ENCODE results near the gene CELF3.
"Not testable (repeated sequence)": the region's sequence is repeated elsewhere in the genome, so short reads cannot be mapped to it uniquely, and the experiment has no call there.

CELF3 gene

GRCh38 chr1:151716771-151717631, at the start of gene CELF3:
Gene CELF3 (minus strand): TSS chr1:151716803. CDS start chr1:151716020, 783 bp downstream.
- DNase-seq, result peak; percentile 93 to 100 (median 99)

DNA sequence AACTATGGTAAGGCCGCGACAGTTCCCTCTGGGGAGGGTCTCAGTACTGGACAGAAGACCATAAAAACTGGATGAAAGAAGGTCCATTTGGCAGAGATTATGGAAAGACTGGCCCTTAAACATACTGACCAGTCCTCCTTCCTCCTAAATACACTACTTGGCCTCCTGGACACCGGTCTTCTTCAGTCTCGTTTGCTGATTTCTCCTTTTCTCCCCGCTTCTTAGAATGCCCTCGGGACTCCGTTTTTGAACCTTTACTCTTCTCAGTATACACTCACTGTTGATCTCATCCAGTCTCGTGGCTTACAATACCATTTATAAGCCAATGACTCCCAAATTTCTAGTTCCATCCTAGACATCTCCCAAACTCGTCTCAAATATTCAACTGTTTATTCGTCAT, 47.4 kb upstream of the CELF3 start:
- DNase-seq, result no peak

GRCh38 chr1:151762941-151763921, 46.6 kb upstream of the CELF3 start, which contains the start of gene MRPL9:
Gene MRPL9 (minus strand): TSS chr1:151763496. CDS start chr1:151763479, 17 bp downstream.
- DNase-seq, result peak; percentile 83 to 91 (median 88)

- no peak for DNase-seq
Observed at GRCh38 chr1:151760597-151761385, 44.2 kb upstream of the CELF3 start.

- no peak for DNase-seq
Observed at GRCh38 chr1:151759241-151759640, 42.6 kb upstream of the CELF3 start.

- DNase-seq, result no peak
Observed at GRCh38 chr1:151756291-151756690, 39.7 kb upstream of the CELF3 start.

DNA sequence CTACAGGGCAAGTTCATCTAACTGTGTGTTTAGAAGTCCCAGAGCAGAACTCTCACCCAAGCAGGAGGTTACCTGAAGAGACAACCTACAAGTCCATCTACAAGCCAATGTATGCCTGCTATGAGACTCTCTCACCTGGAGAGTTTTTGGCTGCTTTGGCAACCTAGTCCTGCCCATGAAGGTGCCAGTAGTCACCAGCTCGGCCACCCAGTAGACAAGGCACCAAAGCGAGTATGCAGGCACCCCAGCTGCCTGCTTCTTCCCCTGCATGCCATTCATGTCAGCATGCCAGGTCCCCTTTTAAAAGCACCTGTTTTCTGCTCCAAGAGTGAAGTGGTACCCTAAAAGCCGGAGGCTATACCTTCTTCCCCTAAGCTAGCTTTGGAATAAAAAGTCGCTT, 24.9 kb upstream of the CELF3 start:
- DNase-seq, result no peak

DNA sequence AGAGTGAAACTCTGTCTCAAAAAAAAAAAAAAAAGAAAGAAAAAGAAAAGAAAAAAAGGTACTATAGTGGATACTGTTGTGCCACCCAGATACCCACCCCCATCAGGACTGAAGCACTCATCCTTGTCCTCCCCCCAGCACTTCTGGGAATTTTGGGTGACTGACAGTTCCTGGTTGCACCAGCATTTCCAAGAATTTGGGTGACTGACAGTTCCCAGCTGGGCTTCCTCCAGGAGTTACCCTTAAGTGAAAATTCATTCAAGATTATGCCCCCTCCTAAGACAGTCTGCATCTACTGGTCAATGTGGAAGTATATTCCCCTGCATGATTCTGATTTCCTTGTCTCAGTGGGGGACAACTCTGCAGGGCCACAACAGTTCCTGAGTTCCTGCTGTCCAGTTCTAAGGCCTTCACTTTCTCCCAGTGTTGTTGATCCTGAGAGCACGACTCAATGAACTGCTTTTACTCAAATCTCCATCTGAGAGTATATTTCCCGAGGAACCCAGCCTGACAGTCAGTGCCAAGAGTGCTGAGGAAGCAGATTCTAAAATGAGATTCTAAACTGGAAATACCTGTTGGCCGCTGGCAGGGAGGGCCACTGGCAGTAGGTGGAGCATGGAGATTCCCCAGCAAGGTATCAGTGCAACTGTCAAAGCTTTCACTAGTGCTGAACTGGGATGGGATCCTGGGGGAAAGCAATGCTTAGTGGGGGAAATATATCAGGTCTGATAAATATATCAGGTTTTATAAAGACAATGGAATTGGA, 23.2 kb upstream of the CELF3 start:
- peak in 1 of 3 experiments; percentile 21 for DNase-seq

DNA sequence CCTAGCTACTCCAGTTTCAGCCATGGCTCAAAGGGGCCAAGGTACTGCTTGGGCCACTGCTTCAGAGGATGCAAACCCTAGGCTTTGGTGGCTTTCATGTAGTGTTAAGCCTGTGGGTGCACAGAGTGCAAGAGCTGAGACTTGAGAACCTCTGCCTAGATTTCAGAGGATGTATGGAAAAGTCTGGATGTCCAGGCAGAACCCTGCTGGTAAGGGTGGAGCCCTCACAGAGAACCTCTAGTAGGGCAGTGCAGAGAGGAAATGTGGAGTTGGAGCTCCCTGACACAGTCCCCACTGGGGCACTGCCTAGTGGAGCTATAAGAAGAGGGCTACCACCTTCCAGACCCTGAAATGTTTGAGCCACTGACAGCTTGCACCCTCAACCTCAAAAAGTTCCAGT, 20.9 kb upstream of the CELF3 start:
- DNase-seq, result no peak

DNA sequence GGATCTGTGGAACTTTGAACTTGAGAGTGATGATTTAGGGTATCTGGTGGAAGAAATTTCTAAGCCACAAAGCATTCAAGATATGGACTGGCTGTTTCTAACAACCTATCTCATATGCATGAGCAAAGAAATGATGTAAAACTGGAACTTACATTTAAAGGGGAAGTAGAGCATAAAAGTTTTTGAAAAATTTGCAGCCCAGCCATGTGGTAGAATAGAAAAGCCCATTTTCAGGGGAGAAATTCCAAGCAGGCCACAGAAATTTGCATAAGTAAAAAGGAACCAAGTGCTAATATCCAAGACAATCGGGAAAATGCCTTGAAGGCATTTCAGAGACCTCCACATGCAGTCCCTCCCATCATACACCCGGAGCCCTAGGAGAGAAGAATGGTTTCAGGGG, 20.4 kb upstream of the CELF3 start:
- DNase-seq, result no peak

DNA sequence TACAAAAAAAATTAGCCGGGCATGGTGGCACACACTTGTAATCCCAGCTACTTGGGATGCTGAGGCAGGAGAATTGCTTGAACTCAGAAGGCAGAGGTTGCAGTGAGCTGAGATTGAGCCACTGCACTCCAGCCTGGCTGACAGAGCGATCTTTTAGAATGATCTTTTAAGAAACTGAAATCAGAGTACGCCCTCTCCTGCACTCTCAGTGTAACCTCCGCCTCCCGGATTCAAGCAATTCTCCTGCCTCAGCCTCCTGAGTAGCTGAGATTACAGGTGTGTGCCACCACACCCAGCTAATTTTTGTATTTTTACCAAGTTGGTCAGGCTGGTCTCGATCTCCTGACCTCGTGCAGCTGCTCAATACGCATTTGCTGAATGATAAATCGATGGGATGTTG, 17.4 kb upstream of the CELF3 start:
- not testable (repeated sequence) for DNase-seq

- no peak for DNase-seq
Observed at GRCh38 chr1:151733126-151733525, 16.5 kb upstream of the CELF3 start.

- DNase-seq, result peak in 1 of 3 experiments; percentile 19
Observed at GRCh38 chr1:151729966-151730291, 13.3 kb upstream of the CELF3 start.

DNA sequence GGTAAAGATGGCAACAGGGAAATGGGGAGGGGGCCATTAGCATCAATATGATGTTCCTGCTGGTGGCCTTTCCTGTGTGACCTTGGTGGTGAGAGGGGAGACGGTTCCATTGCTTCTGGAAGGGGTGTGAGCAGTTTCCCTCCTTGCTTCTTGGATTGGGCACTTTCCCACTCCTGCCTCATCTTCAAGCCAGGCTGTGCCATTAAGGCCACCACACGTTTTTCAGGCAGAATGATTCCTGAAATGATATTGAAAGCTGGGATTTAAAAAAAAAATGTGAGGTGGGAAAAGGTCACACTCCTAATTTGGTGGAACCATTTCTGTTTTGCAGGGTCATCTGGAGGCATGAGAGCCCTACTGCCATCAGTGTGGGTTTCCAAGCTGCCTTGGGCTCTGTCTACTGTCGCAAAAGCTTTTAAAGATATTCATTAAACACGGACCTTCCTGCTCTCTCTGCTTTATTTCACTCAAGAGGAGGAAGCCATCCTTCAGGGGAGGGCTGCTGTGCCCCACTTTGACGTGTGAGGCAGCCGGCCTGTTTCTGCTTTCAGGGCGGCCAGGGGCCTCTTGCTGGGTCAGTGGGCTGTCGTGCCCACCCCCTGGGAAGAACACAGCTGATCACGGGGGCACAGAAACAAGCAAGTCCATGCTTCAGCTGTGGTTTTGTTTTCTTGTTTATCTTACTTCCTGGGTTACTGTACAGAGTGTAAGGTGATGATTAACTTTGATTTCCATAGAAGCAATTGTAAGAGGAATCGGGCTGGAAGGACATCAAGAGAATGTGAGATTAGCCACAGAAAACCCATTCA, 12.8 kb upstream of the CELF3 start:
- DNase-seq, result no peak

- peak in 1 of 3 experiments; percentile 28 for DNase-seq
Observed at GRCh38 chr1:151728151-151729054, 11.8 kb upstream of the CELF3 start.

- no peak for DNase-seq
Observed at GRCh38 chr1:151723726-151724370, 7.2 kb upstream of the CELF3 start.

GRCh38 chr1:151721788-151722510, 5.3 kb upstream of the CELF3 start:
- no peak for DNase-seq

DNA sequence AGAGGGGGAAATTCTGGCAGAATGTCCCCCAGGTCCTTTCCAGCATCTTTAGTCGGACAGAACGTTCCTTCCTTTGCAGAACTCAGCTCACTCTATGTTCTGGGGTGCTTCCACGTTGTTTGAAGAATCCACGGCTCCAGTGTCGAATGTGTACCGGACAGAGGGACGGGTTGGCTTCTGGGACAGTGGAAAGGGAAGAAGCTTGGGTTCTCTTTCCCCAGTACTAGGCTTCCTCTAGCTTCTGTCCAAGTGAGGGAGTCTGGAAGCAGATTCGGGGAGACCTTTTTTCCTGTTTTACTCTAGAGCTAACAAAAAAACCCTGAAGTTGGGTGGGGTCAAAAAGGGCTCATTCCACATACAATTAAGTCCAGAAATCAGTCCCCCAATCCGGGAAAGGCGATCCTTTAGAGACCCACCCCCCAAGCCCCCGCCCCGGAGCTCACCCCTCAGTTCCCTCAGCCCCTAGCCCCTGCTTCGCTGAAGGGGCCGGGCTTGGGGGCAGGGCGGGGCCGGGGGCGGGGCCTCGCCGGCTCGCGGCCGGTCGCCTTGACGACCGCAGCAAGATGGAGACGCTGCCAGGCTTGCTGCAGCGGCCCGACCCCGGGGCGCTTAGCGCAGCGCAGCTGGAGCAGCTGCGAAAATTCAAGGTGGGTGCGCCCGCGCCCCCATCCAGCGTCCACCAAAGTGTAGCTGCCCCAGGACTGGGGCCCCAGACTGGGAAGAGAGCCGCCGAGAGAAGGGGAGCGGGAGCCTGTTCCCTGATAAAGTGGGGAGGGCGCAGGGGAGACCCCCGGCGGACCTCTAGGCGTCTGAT, 4.6 kb upstream of the CELF3 start, which contains the start of gene RIIAD1:
Gene RIIAD1, plus strand, starts transcription at position 549 of the 814 bp plus-strand sequence. Its CDS starts 15 bp downstream, at position 564.
- DNase-seq, result peak; percentile 57 to 77 (median 76)
